Testis (tissue), 2 donors: ENCODE measurements around the gene CPNE4.

Experiments used
- CTCF ChIP-seq, 3 experiments: fragments of 450-650 bp in 2 of 3; fragments of 200-600 bp in 1 of 3; sonication (generic) in 1 of 3; IDR thresholded peaks; one replicate each; pipeline ENCODE4 v1.5.1; 2016 to 2019; ENCODE audit warnings: antibody characterized with exemption in 3 of 3, mild to moderate bottlenecking in 2 of 3, moderate library complexity in 1 of 3
- POLR2A ChIP-seq: fragments of 450-650 bp; IDR thresholded peaks from one replicate; pipeline ENCODE4 v1.6.1; 2017; ENCODE audit warnings: antibody characterized with exemption, mild to moderate bottlenecking, moderate library complexity

- TF ChIP-seq CTCF (IDR thresholded peaks at IDR 0.05) = no peak
- TF ChIP-seq POLR2A = no peak
Measured at GRCh38 chr3:131555456-131555855, 479.4 kb downstream of the CPNE4 start.
